ENCODE measurements around the gene BANP.

Gene BANP

DNA sequence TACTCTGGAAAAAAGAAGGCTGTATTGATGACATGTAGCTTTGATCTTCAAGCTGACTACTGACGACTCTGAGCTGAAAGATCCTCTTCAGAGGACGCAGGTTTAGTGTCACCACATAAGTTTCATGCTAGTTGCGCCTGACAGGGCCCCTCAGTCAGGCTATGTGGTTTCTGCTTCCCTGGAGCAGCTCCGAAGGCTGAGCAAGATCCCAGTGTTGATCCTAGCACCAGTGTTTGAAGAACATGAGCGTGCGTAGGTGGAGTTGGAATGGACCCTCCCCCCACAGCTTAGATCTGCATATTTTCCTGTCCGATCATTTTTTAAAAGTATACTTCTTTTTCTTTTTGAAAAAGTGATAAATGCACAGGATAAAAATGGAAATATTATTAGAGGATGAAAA is 17.3 kb downstream of the BANP start:
- no peak overlapping the region for H3K4me3 ChIP-seq (ENCODE audit: low read length)
- TF ChIP-seq, protein P1, sequence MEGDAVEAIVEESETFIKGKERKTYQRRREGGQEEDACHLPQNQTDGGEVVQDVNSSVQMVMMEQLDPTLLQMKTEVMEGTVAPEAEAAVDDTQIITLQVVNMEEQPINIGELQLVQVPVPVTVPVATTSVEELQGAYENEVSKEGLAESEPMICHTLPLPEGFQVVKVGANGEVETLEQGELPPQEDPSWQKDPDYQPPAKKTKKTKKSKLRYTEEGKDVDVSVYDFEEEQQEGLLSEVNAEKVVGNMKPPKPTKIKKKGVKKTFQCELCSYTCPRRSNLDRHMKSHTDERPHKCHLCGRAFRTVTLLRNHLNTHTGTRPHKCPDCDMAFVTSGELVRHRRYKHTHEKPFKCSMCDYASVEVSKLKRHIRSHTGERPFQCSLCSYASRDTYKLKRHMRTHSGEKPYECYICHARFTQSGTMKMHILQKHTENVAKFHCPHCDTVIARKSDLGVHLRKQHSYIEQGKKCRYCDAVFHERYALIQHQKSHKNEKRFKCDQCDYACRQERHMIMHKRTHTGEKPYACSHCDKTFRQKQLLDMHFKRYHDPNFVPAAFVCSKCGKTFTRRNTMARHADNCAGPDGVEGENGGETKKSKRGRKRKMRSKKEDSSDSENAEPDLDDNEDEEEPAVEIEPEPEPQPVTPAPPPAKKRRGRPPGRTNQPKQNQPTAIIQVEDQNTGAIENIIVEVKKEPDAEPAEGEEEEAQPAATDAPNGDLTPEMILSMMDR (conservative IDR thresholded peaks at IDR 0.05; ENCODE audit: low read length): no peak
- peak; percentile 47 for DNase-seq (ENCODE audit: low read depth)

DNA sequence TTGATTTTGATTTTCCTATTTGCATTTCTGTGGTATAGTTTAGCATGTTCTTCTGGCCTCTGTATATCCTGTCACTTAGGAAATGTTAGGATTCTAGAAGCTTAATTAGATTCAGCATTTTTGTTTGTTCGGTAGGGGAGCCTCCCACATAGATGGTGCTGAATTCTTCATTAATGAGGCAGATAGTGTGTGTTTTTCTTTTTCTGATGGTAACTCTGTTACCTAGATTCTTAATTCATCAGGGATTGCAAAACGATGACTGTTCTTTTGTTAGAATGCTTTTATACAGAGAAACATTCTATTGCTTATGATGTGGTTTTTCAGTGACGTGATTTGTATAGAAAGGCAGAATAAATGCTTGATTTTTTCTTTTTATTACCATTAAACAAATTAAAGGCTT is 19.0 kb downstream of the BANP start:
- no peak overlapping the region for H3K4me3 ChIP-seq (ENCODE audit: low read length)
- peak; percentile 73 for DNase-seq (ENCODE audit: low read depth)
- TF ChIP-seq, protein P1 (conservative IDR thresholded peaks at IDR 0.05; ENCODE audit: low read length): no peak

DNA sequence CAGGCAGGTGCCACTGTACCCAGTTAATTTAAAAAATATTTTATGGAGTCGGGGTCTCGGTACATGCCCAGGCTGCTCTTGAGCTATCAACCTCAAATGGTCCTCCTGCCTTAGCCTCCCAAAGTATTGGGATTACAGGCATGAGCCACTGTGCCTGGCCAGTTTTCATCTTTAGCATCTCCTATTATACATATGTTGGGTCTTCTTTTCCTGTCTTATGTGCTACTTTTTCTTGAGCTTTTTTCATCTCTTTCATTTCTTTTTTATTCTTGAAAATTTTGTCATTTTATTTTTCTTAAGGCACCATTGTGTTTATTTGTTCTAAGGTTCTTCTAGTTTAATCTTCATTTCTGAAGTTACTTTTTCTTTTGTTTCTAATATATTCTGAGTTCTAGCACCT is 20.7 kb downstream of the BANP start:
- TF ChIP-seq, protein P1 (conservative IDR thresholded peaks at IDR 0.05; ENCODE audit: low read length): no peak
- no peak for DNase-seq (ENCODE audit: low read depth)
- H3K4me3 ChIP-seq (ENCODE audit: low read length): no peak overlapping the region

DNA sequence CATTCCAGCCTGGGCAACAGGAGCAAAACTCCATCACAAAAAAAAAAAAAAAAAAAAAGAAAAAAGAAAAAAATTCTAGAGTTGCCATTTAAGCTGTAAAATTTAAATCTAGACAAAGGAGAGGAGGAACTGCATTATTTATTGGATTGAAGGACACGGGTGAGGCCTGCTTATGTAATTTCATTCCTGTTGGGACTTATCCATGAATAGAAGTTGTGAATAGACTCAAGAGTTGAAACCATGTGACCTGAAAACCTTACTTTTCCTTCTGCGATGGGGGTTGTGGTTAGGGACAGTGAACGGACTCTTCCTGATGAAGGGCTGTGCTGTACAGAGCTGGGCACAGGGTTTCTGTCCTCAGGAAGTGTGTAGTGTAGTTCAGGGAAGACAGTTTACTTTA is 22.5 kb downstream of the BANP start:
- TF ChIP-seq, protein P1 (conservative IDR thresholded peaks at IDR 0.05; ENCODE audit: low read length): no peak
- DNase-seq (ENCODE audit: low read depth): no peak
- H3K4me3 ChIP-seq (ENCODE audit: low read length): no peak overlapping the region

DNA sequence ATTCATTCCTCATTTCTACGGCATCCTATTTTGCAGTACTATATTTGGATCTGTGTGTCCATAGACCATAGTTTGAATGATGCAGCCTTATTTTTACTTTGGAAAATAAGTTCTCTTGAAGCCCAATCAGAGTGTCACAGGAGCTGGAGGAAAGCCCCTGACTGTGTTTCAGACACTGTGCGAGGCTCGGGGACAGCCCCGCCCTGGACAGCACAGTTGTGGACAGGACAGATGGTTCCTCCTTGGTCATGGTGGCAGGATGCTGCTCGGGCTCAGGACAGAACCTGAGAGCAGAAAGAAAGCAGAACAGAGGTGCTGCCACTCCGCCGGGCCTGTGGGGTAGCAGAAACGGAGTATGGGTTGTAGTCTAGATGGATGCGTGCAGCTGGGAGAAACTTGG is 22.9 kb downstream of the BANP start:
- no peak for DNase-seq (ENCODE audit: low read depth)
- H3K4me3 ChIP-seq (ENCODE audit: low read length): no peak overlapping the region
- TF ChIP-seq, protein P1 (conservative IDR thresholded peaks at IDR 0.05; ENCODE audit: low read length): no peak

DNA sequence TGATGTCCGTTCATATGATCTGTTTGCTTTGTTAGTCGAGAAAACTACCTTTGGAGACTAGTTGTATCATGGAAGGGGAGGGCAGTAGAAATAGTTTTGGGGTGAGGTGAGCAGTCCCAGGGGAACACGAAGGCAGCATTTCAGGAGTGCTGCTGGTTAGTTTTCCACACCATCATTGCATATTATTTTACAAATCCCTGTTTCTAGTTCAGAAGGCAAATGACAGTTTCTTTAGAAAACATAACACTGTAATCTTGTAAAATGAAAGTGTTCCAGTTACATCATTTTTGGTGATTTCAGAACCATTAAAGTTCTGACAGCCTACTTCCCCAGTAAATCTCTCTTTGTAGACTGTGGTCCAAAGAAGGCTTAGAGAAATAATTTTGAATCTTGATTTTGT is 25.4 kb downstream of the BANP start:
- TF ChIP-seq, protein P1 (conservative IDR thresholded peaks at IDR 0.05; ENCODE audit: low read length): no peak
- DNase-seq (ENCODE audit: low read depth): peak; percentile 49
- H3K4me3 ChIP-seq (ENCODE audit: low read length): no peak overlapping the region

DNA sequence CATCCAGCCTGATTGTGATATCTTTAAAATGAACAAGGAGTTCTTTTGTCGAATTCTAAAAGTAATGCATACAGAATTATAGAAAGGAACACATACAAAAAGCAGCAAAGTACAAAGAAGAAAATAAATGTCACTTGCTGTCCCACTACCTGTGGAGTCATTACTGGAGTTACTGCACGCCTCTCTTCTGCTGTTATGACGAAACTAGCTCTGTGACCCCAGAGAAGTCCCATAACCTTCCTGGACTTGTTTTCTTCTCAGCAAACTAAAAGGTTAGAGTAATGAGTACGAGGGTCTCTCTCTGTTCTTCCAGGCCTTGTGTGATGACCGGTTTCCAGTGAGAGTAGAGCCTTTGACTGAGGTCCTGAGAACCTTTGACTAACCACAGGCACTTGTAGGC is 26.9 kb downstream of the BANP start:
- no peak overlapping the region for H3K4me3 ChIP-seq (ENCODE audit: low read length)
- TF ChIP-seq, protein P1 (conservative IDR thresholded peaks at IDR 0.05; ENCODE audit: low read length): no peak
- DNase-seq (ENCODE audit: low read depth): no peak
